HepG2 (cell line): ENCODE results near the gene GRAMD2A. TPM values are rescaled to one million over a fixed set of nuclear protein-coding genes. Genes with fewer than 3 reads are reported as not detected.

ENCODE experiments used
- ATAC-seq: fragments of 200-7000 bp; cut with Tn5 transposase; 3 replicates; pipeline ENCODE4 v1.9.1; 2020; ENCODE audit warnings: mild to moderate bottlenecking, moderate library complexity
- BruUV-seq: library from RNA; stranded (reverse); fragments of 400-500 nt; replicated peaks from 2 replicates; lab custom pipeline; 2021; lab: Mats Ljungman, UMichigan
- CTCF ChIA-PET: fragments of 300-600 bp; formaldehyde crosslinking; extraction: SDS; loops from one replicate; lab custom pipeline; 2021; ENCODE audit warnings: low total read pairs, inconsistent platforms, low intra/inter-chr PET ratio; lab: Yijun Ruan, JAX
- POLR2A ChIA-PET: fragments of 350-600 bp; sonication (Branson Sonifier 250); formaldehyde crosslinking; loops from one replicate; lab custom pipeline; 2020; ENCODE audit warnings: antibody characterized with exemption, inconsistent platforms; lab: Yijun Ruan, JAX
- DNase-seq: peaks from one replicate; pipeline ENCODE4 v3.0.0-alpha.2; 2015; ENCODE audit warnings: low spot score
- FAIRE-seq: peaks from 3 replicates; lab custom pipeline; 2011; peaks lifted over from hg19 to GRCh38; lab: Jason Lieb, UNC
- H2AFZ ChIP-seq: one replicate; pipeline ENCODE4 v1.6.1; 2011; ENCODE audit warnings: low read length, inconsistent platforms
- H3K27ac ChIP-seq: fragments of 300-600 bp; 3 replicates; pipeline ENCODE4 v1.8.0; 2011; ENCODE audit warnings: mixed run types, mild to moderate bottlenecking, mixed read lengths, low read length, inconsistent platforms; ENCODE audit not compliant: insufficient read depth; ENCODE audit errors: extremely low read length
- H3K27me3 ChIP-seq, 2 experiments: fragments of 200-600 bp in 1 of 2; 2 replicates in 1 of 2; 3 replicates in 1 of 2; pipeline versions ENCODE4 v1.6.0 to v1.8.0; 2011; ENCODE audit warnings: low read length in 2 of 2, mild to moderate bottlenecking in 2 of 2, moderate library complexity in 2 of 2, inconsistent platforms in 1 of 2; ENCODE audit not compliant: insufficient read depth in 2 of 2, control insufficient read depth in 1 of 2
- H3K36me3 ChIP-seq, 2 experiments: fragments of 200-600 bp in 1 of 2; replicated peaks in 1 of 2; 2 replicates in 1 of 2; 3 replicates in 1 of 2; pipeline versions ENCODE4 v1.5.1 to v1.8.0; 2011; ENCODE audit warnings: low read length in 2 of 2, inconsistent platforms in 1 of 2; ENCODE audit not compliant: insufficient read depth in 2 of 2, control insufficient read depth in 1 of 2
- H3K4me1 ChIP-seq: 2 replicates; pipeline ENCODE4 v1.5.1; 2012; ENCODE audit warnings: low read length, inconsistent platforms; ENCODE audit not compliant: insufficient read depth
- H3K4me2 ChIP-seq: 2 replicates; pipeline ENCODE4 v1.6.0; 2011; ENCODE audit warnings: low read depth, low read length, inconsistent platforms
- H3K4me3 ChIP-seq, 3 experiments: fragments of 200-600 bp in 1 of 3; sonication (generic), shearing (Covaris generic) in 1 of 3; replicated peaks in 1 of 3; 2 replicates each; pipeline ENCODE4 v1.5.1; 2011 to 2016; ENCODE audit warnings: low read length in 3 of 3, inconsistent platforms in 2 of 3, low read depth in 2 of 3, mild to moderate bottlenecking in 2 of 3, control low read depth in 1 of 3, mixed read lengths in 1 of 3; ENCODE audit not compliant: insufficient read depth in 1 of 3
- H3K79me2 ChIP-seq: one replicate; pipeline ENCODE4 v1.6.1; 2011; ENCODE audit warnings: low read length, inconsistent platforms; ENCODE audit not compliant: insufficient read depth
- H3K9ac ChIP-seq: 2 replicates; pipeline ENCODE4 v1.6.0; 2011; ENCODE audit warnings: mild to moderate bottlenecking, low read depth, low read length, inconsistent platforms; ENCODE audit not compliant: insufficient read depth
- H3K9me3 ChIP-seq: 2 replicates; pipeline ENCODE4 v1.5.1; 2012; ENCODE audit warnings: mild to moderate bottlenecking, low read length
- H4K20me1 ChIP-seq: 2 replicates; pipeline ENCODE4 v1.6.0; 2011; ENCODE audit warnings: inconsistent platforms, mild to moderate bottlenecking, low read length, moderate library complexity; ENCODE audit not compliant: insufficient read depth
- ETV6 ChIP-seq: sonication (generic); formaldehyde crosslinking; conservative IDR thresholded peaks from 2 replicates; pipeline ENCODE4 v1.4.0; 2020; ENCODE audit warnings: missing genetic modification reagents
- KDM2A ChIP-seq: sonication (generic); formaldehyde crosslinking; IDR thresholded peaks from 2 replicates; pipeline ENCODE4 v1.4.0; 2020; ENCODE audit warnings: low read depth, missing genetic modification reagents, borderline replicate concordance
- NCOA1 ChIP-seq: sonication (generic); formaldehyde crosslinking; IDR thresholded peaks from 2 replicates; pipeline ENCODE4 v1.9.0; 2021; ENCODE audit warnings: missing genetic modification reagents
- SALL1 ChIP-seq: sonication (generic); formaldehyde crosslinking; IDR thresholded peaks from 2 replicates; pipeline ENCODE4 v1.8.0; 2022; ENCODE audit warnings: mild to moderate bottlenecking, missing genetic modification reagents
- SP1 ChIP-seq, 2 experiments: fragments of 450-650 bp in 1 of 2; sonication (generic) in 1 of 2; formaldehyde crosslinking in 1 of 2; IDR thresholded peaks; 2 replicates each; pipeline versions ENCODE4 v1.4.0 to v1.6.1; 2016 to 2020; ENCODE audit warnings: missing genetic modification reagents in 1 of 2
- TOE1 ChIP-seq: sonication (generic); formaldehyde crosslinking; IDR thresholded peaks from 2 replicates; pipeline ENCODE4 v1.4.0; 2020; ENCODE audit warnings: mild to moderate bottlenecking, missing genetic modification reagents
- YEATS4 ChIP-seq: sonication (generic); formaldehyde crosslinking; IDR thresholded peaks from 2 replicates; pipeline ENCODE4 v1.4.0; 2020; ENCODE audit warnings: missing genetic modification reagents, borderline replicate concordance
- ZC3H13 ChIP-seq: sonication (generic); formaldehyde crosslinking; IDR thresholded peaks from 2 replicates; pipeline ENCODE4 v1.8.1; 2023; ENCODE audit warnings: mild to moderate bottlenecking, missing genetic modification reagents, moderate library complexity
- ZNF33A ChIP-seq: sonication (generic); formaldehyde crosslinking; IDR thresholded peaks from 2 replicates; pipeline ENCODE4 v1.5.1; 2020; ENCODE audit warnings: missing genetic modification reagents, mild to moderate bottlenecking, moderate library complexity, borderline replicate concordance
- ZNF431 ChIP-seq: sonication (generic); formaldehyde crosslinking; IDR thresholded peaks from 2 replicates; pipeline ENCODE4 v1.9.0; 2022; ENCODE audit warnings: missing genetic modification reagents, low read depth, mild to moderate bottlenecking, borderline replicate concordance
- ZNF652 ChIP-seq: IDR thresholded peaks from 2 replicates; pipeline ENCODE4 v1.6.1; 2016; ENCODE audit warnings: low read depth, borderline replicate concordance
- WGBS: methylation state at CpG from one replicate; pipeline ENCODE4 v1.1.6; 2017; ENCODE audit warnings: low lambda C conversion rate; 5-methylcytosine and 5-hydroxymethylcytosine counted together
- in situ Hi-C: cut with HindIII; loops from 2 replicates; pipeline ENCODE4 v1.10.0; 2017; ENCODE audit warnings: low pct_unique_long_range_greater_than_20kb; ENCODE audit not compliant: extremely low pct_ligation_motif_present
- intact Hi-C: fragments of 100-400 bp; cut with micrococcal nuclease; formaldehyde crosslinking; loops from one replicate; pipeline ENCODE4 v1.10.0; 2022; ENCODE audit not compliant: unreplicated experiment
- polyA plus RNA-seq, 8 experiments: library from polyadenylated mRNA; depleted of rRNA in 3 of 8; stranded (reverse) in 7 of 8; unstranded in 1 of 8; fragments of >200 nt; fragmentation: Illumina TruSeq in 4 of 8; extraction: Trizol in 4 of 8; gene quantifications; 2 replicates each; pipeline versions ENCODE4 v1.2.1 to v1.2.3, GENCODE V29; 2011 to 2016; ENCODE audit warnings: low read depth in 4 of 8, missing spikeins in 1 of 8, mixed read lengths in 1 of 8; ENCODE audit not compliant: insufficient read depth in 1 of 8
- total RNA-seq, 5 experiments: library from RNA; depleted of rRNA; stranded (reverse); fragments of >200 nt; fragmentation: Illumina TruSeq; extraction: Trizol; gene quantifications; 2 replicates each; pipeline ENCODE4 v1.2.3, GENCODE V29; 2016; ENCODE audit warnings: low read depth in 1 of 5
- TF ChIP-seq, protein P1 (sequence below): sonication (generic); formaldehyde crosslinking; IDR thresholded peaks from 2 replicates; pipeline ENCODE4 v1.4.0; 2020; ENCODE audit warnings: mild to moderate bottlenecking, missing genetic modification reagents
- TF ChIP-seq, protein P2 (sequence below): sonication (generic); formaldehyde crosslinking; IDR thresholded peaks from 2 replicates; pipeline ENCODE4 v1.5.1; 2020; ENCODE audit warnings: mild to moderate bottlenecking, missing genetic modification reagents, moderate library complexity

Gene GRAMD2A
- total and polyA plus RNA-seq, 2 of the 13 experiments (the other 11 are each of a cell fraction or from before 2014, with no cell fraction given): 0.04 TPM; not detected in 1

DNA sequence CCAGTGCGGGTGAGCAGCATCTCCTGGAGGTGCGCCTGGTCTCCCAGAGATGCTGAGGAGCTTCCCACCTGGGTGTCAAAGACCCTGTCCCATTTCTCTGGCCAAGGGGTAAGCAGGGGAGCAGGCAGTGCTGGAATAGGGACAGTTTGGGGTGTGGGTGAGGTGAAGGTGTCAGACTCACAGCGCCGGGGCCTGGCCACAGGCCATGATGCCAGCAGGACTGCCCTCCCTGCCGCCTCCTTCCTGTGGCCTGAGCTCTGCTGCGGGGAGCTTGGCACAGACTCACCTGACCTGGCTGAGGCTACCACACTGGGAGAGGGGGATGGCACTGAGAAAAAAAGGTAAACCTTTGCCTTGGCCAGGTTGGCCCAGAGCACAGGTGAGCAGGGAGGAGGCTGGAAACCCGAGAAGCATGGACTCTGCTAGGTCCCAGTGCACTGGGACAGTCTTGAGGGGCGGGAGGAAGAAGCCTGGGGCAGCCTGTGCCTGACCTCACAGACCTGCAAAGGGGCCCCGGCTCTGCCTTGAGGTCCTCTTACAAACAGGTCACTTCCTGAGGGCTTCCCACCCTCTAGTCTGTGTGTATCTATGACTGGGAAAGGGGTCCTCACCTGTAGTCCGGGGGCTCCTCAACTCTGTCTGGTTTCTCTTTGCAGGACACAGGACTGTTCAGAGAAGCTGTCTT, 28.2 kb downstream of the GRAMD2A start:
- DNase-seq (no peak), ATAC-seq (peak; percentile 14; the same call in 2 of the 3 replicates), FAIRE-seq (no peak)
- BruUV-seq: no TSS peak
- H3K36me3 ChIP-seq: no peaks in the 10 kb centered on the region
- ChIA-PET CTCF (no interaction called here), POLR2A (no interaction called here)
- peak overlapping the region; percentile 21; the same call in 1 of the 2 replicates for H3K4me2 ChIP-seq
- no peaks in the 10 kb centered on the region for H3K79me2 ChIP-seq
- in situ Hi-C loops: no loop called here
- H3K9me3 ChIP-seq: no peaks in the 10 kb centered on the region
- no peak overlapping the region for H3K27ac ChIP-seq
- no peak overlapping the region for H2AFZ ChIP-seq
- no peaks in the 10 kb centered on the region for H4K20me1 ChIP-seq
- H3K4me3 ChIP-seq: no peak overlapping the region
- WGBS: 74% methylated on average over 4 of the region's 10 CpGs
- intact Hi-C loops: no loop called here
- peaks cover 6 to 37% of the 10 kb centered on the region in 2 experiments; a peak in 3 of 5 replicates for H3K27me3 ChIP-seq
- no peak for TF ChIP-seq ZNF652 (CRISPR knock-in tag)
- TF ChIP-seq SP1 (IDR thresholded peaks at IDR 0.05): no peak
- no peak for TF ChIP-seq SP1 (CRISPR knock-in tag; IDR thresholded peaks at IDR 0.05)
- no peak for TF ChIP-seq ZC3H13
- TF ChIP-seq ZNF33A: no peak
- TF ChIP-seq, protein P1, sequence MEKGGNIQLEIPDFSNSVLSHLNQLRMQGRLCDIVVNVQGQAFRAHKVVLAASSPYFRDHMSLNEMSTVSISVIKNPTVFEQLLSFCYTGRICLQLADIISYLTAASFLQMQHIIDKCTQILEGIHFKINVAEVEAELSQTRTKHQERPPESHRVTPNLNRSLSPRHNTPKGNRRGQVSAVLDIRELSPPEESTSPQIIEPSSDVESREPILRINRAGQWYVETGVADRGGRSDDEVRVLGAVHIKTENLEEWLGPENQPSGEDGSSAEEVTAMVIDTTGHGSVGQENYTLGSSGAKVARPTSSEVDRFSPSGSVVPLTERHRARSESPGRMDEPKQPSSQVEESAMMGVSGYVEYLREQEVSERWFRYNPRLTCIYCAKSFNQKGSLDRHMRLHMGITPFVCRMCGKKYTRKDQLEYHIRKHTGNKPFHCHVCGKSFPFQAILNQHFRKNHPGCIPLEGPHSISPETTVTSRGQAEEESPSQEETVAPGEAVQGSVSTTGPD (CRISPR knock-in tag): no peak
- no peak for TF ChIP-seq NCOA1 (CRISPR knock-in tag)
- no peak for TF ChIP-seq ZNF431
- TF ChIP-seq ETV6 (CRISPR knock-in tag): no peak
- TF ChIP-seq KDM2A (CRISPR knock-in tag): no peak
- TF ChIP-seq SALL1: no peak
- TF ChIP-seq, protein P2, sequence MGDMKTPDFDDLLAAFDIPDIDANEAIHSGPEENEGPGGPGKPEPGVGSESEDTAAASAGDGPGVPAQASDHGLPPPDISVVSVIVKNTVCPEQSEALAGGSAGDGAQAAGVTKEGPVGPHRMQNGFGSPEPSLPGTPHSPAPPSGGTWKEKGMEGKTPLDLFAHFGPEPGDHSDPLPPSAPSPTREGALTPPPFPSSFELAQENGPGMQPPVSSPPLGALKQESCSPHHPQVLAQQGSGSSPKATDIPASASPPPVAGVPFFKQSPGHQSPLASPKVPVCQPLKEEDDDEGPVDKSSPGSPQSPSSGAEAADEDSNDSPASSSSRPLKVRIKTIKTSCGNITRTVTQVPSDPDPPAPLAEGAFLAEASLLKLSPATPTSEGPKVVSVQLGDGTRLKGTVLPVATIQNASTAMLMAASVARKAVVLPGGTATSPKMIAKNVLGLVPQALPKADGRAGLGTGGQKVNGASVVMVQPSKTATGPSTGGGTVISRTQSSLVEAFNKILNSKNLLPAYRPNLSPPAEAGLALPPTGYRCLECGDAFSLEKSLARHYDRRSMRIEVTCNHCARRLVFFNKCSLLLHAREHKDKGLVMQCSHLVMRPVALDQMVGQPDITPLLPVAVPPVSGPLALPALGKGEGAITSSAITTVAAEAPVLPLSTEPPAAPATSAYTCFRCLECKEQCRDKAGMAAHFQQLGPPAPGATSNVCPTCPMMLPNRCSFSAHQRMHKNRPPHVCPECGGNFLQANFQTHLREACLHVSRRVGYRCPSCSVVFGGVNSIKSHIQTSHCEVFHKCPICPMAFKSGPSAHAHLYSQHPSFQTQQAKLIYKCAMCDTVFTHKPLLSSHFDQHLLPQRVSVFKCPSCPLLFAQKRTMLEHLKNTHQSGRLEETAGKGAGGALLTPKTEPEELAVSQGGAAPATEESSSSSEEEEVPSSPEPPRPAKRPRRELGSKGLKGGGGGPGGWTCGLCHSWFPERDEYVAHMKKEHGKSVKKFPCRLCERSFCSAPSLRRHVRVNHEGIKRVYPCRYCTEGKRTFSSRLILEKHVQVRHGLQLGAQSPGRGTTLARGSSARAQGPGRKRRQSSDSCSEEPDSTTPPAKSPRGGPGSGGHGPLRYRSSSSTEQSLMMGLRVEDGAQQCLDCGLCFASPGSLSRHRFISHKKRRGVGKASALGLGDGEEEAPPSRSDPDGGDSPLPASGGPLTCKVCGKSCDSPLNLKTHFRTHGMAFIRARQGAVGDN (CRISPR knock-in tag): no peak
- no peak for TF ChIP-seq YEATS4
- no peak for TF ChIP-seq TOE1
- peaks cover 26% of the 10 kb centered on the region for H3K4me1 ChIP-seq
- H3K9ac ChIP-seq: no peak overlapping the region
